ENCODE measurements around the gene DTYMK. TPM values are rescaled to one million over a fixed set of nuclear protein-coding genes. Genes with fewer than 3 reads are reported as not detected.

Gene DTYMK
- total and polyA plus RNA-seq, 2 of the 4 experiments (the other 2 are of a cell fraction): 31.7 to 50.1 TPM

GRCh38 chr2:241728000-241728399, 41.4 kb upstream of the DTYMK start:
- Histone ChIP-seq H2BK120ac (ENCODE audit: low read depth, low read length) (no peak overlapping the region), H3K4me1 (ENCODE audit: control insufficient read depth, insufficient read depth, low read length) (no peaks in the 10 kb centered on the region), H3K4ac (ENCODE audit: low read depth, low read length) (no peak overlapping the region), H3K27ac (ENCODE audit: insufficient read depth, low read length) (no peak overlapping the region), H3K23ac (ENCODE audit: low read depth, low read length) (no peak overlapping the region), H3K4me3 (ENCODE audit: insufficient read depth, low read depth, low read length) (no peak overlapping the region), H3K79me1 (ENCODE audit: low read depth in 1 of 2, low read length in 2 of 2) (no peaks in the 10 kb centered on the region), H2BK5ac (ENCODE audit: low read depth, low read length, poor library complexity, severe bottlenecking) (no peak overlapping the region), H3K56ac (ENCODE audit: extremely low read depth, insufficient read depth, low read length) (no peak overlapping the region), H2AK9ac (replicated peaks; ENCODE audit: low read depth, low read length, poor library complexity) (no peak overlapping the region), H3K9me3 (ENCODE audit: control insufficient read depth, insufficient read depth, low read length) (peaks cover 3% of the 10 kb centered on the region; the same call in 1 of the 2 replicates), H4K91ac (ENCODE audit: insufficient read depth, low read depth, low read length) (no peak overlapping the region), H3K4me2 (ENCODE audit: low read depth, low read length) (no peak overlapping the region), H3K9me1 (ENCODE audit: insufficient read depth, low read length) (no peaks in the 10 kb centered on the region), H2AFZ (replicated peaks; ENCODE audit: low read length, poor library complexity) (no peak overlapping the region), H3K9ac (ENCODE audit: low read depth, low read length) (no peak overlapping the region), H4K8ac (ENCODE audit: low read depth in 2 of 2, low read length in 2 of 2) (no peak overlapping the region), H2BK20ac (ENCODE audit: low read depth, low read length) (no peak overlapping the region), H3K27me3 (ENCODE audit: control insufficient read depth, insufficient read depth, low read length) (no peaks in the 10 kb centered on the region), H4K20me1 (ENCODE audit: insufficient read depth, low read length) (no peaks in the 10 kb centered on the region), H3K14ac (replicated peaks; ENCODE audit: low read depth, low read length) (no peak overlapping the region), H4K5ac (ENCODE audit: low read depth, low read length) (no peak overlapping the region), H2BK15ac (ENCODE audit: low read depth, low read length) (no peak overlapping the region), H3K18ac (ENCODE audit: low read depth, low read length) (no peak overlapping the region), H2AK5ac (ENCODE audit: low read depth, low read length) (no peak overlapping the region), H3K36me3 (ENCODE audit: control insufficient read depth, insufficient read depth, low read length) (peaks cover 9% of the 10 kb centered on the region)
- TF ChIP-seq RFX5 (IDR thresholded peaks at IDR 0.05; ENCODE audit: low read depth, low read length): no peak
- dilution Hi-C loops (cut with HindIII; ENCODE audit: low sequenced_read_pairs, unreplicated experiment): no loop called here
- POLR2A ChIA-PET (ENCODE audit: unreplicated experiment): no interaction called here
- in situ Hi-C loops (cut with MboI; ENCODE audit: low sequenced_read_pairs): no loop called here
- ATAC-seq (ENCODE audit: low read depth): no peak
- no CpG with 5 or more reads among the region's 8 CpGs for WGBS, 2 experiments (ENCODE audit: extremely low coverage in 2 of 2, insufficient read length in 1 of 2)
- DNase-seq: no peak
- CTCF ChIA-PET: no interaction called here
- intact Hi-C loops (cut with micrococcal nuclease): no loop called here
- no TSS peak for BruUV-seq (replicated peaks)
